Tibial nerve (tissue), 4 donors: ENCODE results near the gene CROCC2.

Experiments used
- EP300 ChIP-seq, 2 donors: sonication (generic); formaldehyde crosslinking; IDR thresholded peaks; one replicate each; pipeline ENCODE4 v1.6.1; 2017; ENCODE audit warnings: antibody characterized with exemption in 2 of 2, mild to moderate bottlenecking in 1 of 2
- TF ChIP-seq, protein P1 (sequence below), 5 experiments: fragments of 200-600 bp in 3 of 5; fragments of 450-650 bp in 2 of 5; sonication (generic) in 3 of 5; IDR thresholded peaks; one replicate each; pipeline ENCODE4 v1.5.1; 2016 to 2019; ENCODE audit warnings: antibody characterized with exemption in 5 of 5, mild to moderate bottlenecking in 3 of 5, moderate library complexity in 2 of 5

DNA sequence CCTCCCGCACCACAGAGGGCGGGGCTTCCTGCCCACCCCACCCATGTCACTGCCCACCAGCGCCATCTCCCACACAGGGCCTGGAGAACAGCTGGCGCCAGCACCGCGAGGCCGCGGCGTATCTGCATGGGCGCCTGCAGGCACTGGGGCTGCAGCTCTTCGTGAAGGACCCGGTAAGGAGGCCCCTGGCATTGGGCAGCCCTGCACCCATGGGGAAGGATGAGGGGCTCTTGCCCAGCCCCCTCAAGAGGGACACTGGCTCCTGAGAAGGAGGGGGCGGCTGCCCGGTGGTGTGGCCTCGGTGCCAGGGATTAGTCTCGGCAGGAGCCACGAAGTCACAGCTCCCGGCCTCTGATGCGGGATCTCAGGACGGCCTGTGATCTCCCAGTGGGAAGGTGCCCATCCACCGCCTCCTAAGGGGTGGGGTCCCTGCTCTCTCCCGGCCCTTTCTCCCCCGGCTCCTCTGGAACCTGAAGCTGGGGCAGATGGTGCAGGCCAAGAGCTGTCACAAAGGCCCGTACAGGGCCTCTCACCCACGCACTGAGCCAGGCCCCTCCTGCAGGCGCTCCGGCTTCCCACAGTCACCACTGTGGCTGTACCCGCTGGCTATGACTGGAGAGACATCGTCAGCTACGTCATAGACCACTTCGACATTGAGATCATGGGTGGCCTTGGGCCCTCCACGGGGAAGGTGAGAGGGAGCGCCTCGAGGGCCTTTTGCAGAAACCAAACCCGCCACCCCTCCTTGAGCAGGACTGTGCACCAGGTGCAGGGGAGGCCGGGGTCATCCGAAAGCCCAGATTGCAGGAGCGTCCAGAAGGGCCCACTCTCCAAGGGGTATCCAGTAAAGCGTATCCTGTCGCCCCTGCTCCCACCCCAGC, 28.4 kb upstream of the CROCC2 start:
- TF ChIP-seq, protein P1, sequence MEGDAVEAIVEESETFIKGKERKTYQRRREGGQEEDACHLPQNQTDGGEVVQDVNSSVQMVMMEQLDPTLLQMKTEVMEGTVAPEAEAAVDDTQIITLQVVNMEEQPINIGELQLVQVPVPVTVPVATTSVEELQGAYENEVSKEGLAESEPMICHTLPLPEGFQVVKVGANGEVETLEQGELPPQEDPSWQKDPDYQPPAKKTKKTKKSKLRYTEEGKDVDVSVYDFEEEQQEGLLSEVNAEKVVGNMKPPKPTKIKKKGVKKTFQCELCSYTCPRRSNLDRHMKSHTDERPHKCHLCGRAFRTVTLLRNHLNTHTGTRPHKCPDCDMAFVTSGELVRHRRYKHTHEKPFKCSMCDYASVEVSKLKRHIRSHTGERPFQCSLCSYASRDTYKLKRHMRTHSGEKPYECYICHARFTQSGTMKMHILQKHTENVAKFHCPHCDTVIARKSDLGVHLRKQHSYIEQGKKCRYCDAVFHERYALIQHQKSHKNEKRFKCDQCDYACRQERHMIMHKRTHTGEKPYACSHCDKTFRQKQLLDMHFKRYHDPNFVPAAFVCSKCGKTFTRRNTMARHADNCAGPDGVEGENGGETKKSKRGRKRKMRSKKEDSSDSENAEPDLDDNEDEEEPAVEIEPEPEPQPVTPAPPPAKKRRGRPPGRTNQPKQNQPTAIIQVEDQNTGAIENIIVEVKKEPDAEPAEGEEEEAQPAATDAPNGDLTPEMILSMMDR (IDR thresholded peaks at IDR 0.05): no peak
- TF ChIP-seq EP300 (IDR thresholded peaks at IDR 0.05): no peak
